ENCODE results near the gene ATP9A. TPM values are rescaled to one million over a fixed set of nuclear protein-coding genes. Genes with fewer than 3 reads are reported as not detected.
"Not testable (repeated sequence)": the region's sequence is repeated elsewhere in the genome, so short reads cannot be mapped to it uniquely, and the experiment has no call there.

Gene ATP9A
- total RNA-seq, 2 experiments from 2014 or later: 0.11 to 0.19 TPM

GRCh38 chr20:51647674-51648570, 120.3 kb downstream of the ATP9A start:
- H3K4me1 Mint-ChIP-seq (ENCODE audit: low read depth): no peaks in the 10 kb centered on the region
- H3K4me3 ChIP-seq (ENCODE audit: low read length): no peak overlapping the region
- H3K27ac ChIP-seq (ENCODE audit: low read depth in 1 of 2, low read length in 2 of 2): no peak overlapping the region
- H3K9me3 Mint-ChIP-seq: no peaks in the 10 kb centered on the region
- H3K9me3 ChIP-seq (ENCODE audit: control insufficient read depth in 1 of 2, insufficient read depth in 1 of 2, low read length in 2 of 2): no peaks in the 10 kb centered on the region
- no peak overlapping the region for H3K27ac Mint-ChIP-seq
- DNase-seq (no peak), ATAC-seq (ENCODE audit: poor library complexity) (no peak)
- POLR2A ChIA-PET: no interaction called here
- no peaks in the 10 kb centered on the region for H3K36me3 ChIP-seq (ENCODE audit: insufficient read depth, low read length)
- no peaks in the 10 kb centered on the region for H3K36me3 Mint-ChIP-seq (ENCODE audit: low read depth)
- CTCF ChIA-PET: no interaction called here
- intact Hi-C loops (cut with DNase I, micrococcal nuclease): no loop called here
- H3K27me3 Mint-ChIP-seq: no peaks in the 10 kb centered on the region
- H3K4me3 Mint-ChIP-seq: no peak overlapping the region
- peaks cover 4% of the 10 kb centered on the region for H3K4me1 ChIP-seq (ENCODE audit: insufficient read depth, low read length)
- H3K27me3 ChIP-seq (ENCODE audit: control insufficient read depth in 1 of 2, insufficient read depth in 2 of 2, low read length in 2 of 2): no peaks in the 10 kb centered on the region
- no peak for TF ChIP-seq CTCF (IDR thresholded peaks at IDR 0.05)

GRCh38 chr20:51643810-51644209, 124.4 kb downstream of the ATP9A start:
- H3K27ac Mint-ChIP-seq; POLR2A ChIA-PET; DNase-seq; H3K4me1 Mint-ChIP-seq (ENCODE audit: low read depth); CTCF ChIA-PET; H3K9me3 Mint-ChIP-seq; H3K9me3 ChIP-seq (ENCODE audit: control insufficient read depth in 1 of 2, insufficient read depth in 1 of 2, low read length in 2 of 2); H3K27me3 Mint-ChIP-seq; H3K36me3 ChIP-seq (ENCODE audit: insufficient read depth, low read length); H3K36me3 Mint-ChIP-seq (ENCODE audit: low read depth); H3K4me3 ChIP-seq (ENCODE audit: low read length); H3K27ac ChIP-seq (ENCODE audit: low read depth in 1 of 2, low read length in 2 of 2); H3K27me3 ChIP-seq (ENCODE audit: control insufficient read depth in 1 of 2, insufficient read depth in 2 of 2, low read length in 2 of 2); H3K4me3 Mint-ChIP-seq; ATAC-seq (ENCODE audit: poor library complexity); H3K4me1 ChIP-seq (ENCODE audit: insufficient read depth, low read length): not testable (repeated sequence)
- intact Hi-C loops (cut with DNase I, micrococcal nuclease): loop anchor here in 1 of 2 experiments (5.0 kb wide), 1 partner anchor 658 kb away; no protein-coding TSS in a partner anchor

- ChIA-PET POLR2A (no interaction called here), CTCF (no interaction called here)
- intact Hi-C loops (cut with DNase I, micrococcal nuclease): loop anchor here in 1 of 2 experiments (5.0 kb wide), 1 partner anchor 659 kb away; no protein-coding TSS in a partner anchor
These were observed 124.8 kb downstream of the ATP9A start for GRCh38 chr20:51643390-51643789.

More at GRCh38 chr20:51643390-51643789, 124.8 kb downstream of the ATP9A start:
- TF ChIP-seq CTCF (IDR thresholded peaks at IDR 0.05): no peak
- DNase-seq (no peak), ATAC-seq (ENCODE audit: poor library complexity) (no peak)
- no peaks in the 10 kb centered on the region for H3K36me3 Mint-ChIP-seq (ENCODE audit: low read depth)
- H3K27me3 Mint-ChIP-seq: no peaks in the 10 kb centered on the region
- no peaks in the 10 kb centered on the region for H3K4me1 Mint-ChIP-seq (ENCODE audit: low read depth)
- Histone ChIP-seq H3K9me3 (ENCODE audit: control insufficient read depth in 1 of 2, insufficient read depth in 1 of 2, low read length in 2 of 2) (no peaks in the 10 kb centered on the region), H3K4me1 (ENCODE audit: insufficient read depth, low read length) (no peaks in the 10 kb centered on the region), H3K36me3 (ENCODE audit: insufficient read depth, low read length) (no peaks in the 10 kb centered on the region), H3K4me3 (ENCODE audit: low read length) (no peak overlapping the region), H3K27me3 (ENCODE audit: control insufficient read depth in 1 of 2, insufficient read depth in 2 of 2, low read length in 2 of 2) (peaks cover 0 to under 1% of the 10 kb centered on the region in 2 experiments), H3K27ac (ENCODE audit: low read depth in 1 of 2, low read length in 2 of 2) (no peak overlapping the region)
- no peak overlapping the region for H3K4me3 Mint-ChIP-seq
- H3K27ac Mint-ChIP-seq: no peak overlapping the region
- no peaks in the 10 kb centered on the region for H3K9me3 Mint-ChIP-seq

Data from CD4-positive, alpha-beta T cell (primary cell).